HUES6 (cell line): ENCODE results near the gene BBS9.

ENCODE experiments used
- H3K27ac ChIP-seq: 2 replicates; pipeline ENCODE4 v1.7.0; 2013; ENCODE audit warnings: low read depth, mild to moderate bottlenecking, low read length, inconsistent platforms
- H3K27me3 ChIP-seq: 2 replicates; pipeline ENCODE4 v1.6.1; 2013; ENCODE audit warnings: low read length; ENCODE audit not compliant: control insufficient read depth, insufficient read depth
- H3K36me3 ChIP-seq: 2 replicates; pipeline ENCODE4 v1.6.1; 2013; ENCODE audit warnings: low read length; ENCODE audit not compliant: control insufficient read depth, insufficient read depth
- H3K4me1 ChIP-seq: 2 replicates; pipeline ENCODE4 v1.6.1; 2013; ENCODE audit warnings: low read length; ENCODE audit not compliant: control insufficient read depth, insufficient read depth
- H3K4me3 ChIP-seq: 2 replicates; pipeline ENCODE4 v1.5.1; 2013; ENCODE audit warnings: low read depth, low read length
- H3K9ac ChIP-seq: one replicate; pipeline ENCODE4 v1.6.1; 2013; ENCODE audit warnings: mild to moderate bottlenecking, low read length
- H3K9me3 ChIP-seq: 2 replicates; pipeline ENCODE4 v1.6.1; 2013; ENCODE audit warnings: low read depth, low read length; ENCODE audit not compliant: control insufficient read depth, insufficient read depth

BBS9 gene

DNA sequence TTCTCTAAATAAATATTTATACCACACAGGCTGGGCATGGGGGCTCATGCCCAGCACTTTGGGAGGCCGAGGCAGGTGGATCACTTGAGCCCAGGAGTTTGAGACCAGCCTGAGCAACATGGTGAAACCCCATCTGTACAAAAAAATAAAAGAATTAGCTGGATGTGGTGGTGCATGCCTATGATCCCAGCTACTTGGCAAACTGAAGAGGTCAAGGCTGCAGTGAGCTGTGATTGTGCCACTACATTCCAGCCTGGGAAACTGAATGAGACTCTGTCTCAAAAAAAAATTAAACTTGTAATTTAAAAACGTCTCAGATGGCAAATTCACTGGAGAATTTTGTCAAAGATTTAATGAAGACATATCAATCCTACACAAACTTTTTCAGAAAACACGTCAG, 498.4 kb downstream of the BBS9 start:
- H3K27ac ChIP-seq = no peak overlapping the region
- peaks cover 9% of the 10 kb centered on the region for H3K9me3 ChIP-seq
- no peaks in the 10 kb centered on the region for H3K27me3 ChIP-seq
- H3K36me3 ChIP-seq = peaks cover 9% of the 10 kb centered on the region; the same call in 1 of the 2 replicates
- H3K9ac ChIP-seq = no peak overlapping the region
- no peak overlapping the region for H3K4me3 ChIP-seq
- no peaks in the 10 kb centered on the region; the same call in 1 of the 2 replicates for H3K4me1 ChIP-seq

GRCh38 chr7:33628894-33629293, 499.5 kb downstream of the BBS9 start:
- Histone ChIP-seq H3K9ac (no peak overlapping the region), H3K4me1 (no peaks in the 10 kb centered on the region; the same call in 1 of the 2 replicates), H3K27ac (no peak overlapping the region), H3K27me3 (no peaks in the 10 kb centered on the region), H3K4me3 (no peak overlapping the region), H3K9me3 (peaks cover 9% of the 10 kb centered on the region), H3K36me3 (peaks cover 9% of the 10 kb centered on the region; the same call in 1 of the 2 replicates)

DNA sequence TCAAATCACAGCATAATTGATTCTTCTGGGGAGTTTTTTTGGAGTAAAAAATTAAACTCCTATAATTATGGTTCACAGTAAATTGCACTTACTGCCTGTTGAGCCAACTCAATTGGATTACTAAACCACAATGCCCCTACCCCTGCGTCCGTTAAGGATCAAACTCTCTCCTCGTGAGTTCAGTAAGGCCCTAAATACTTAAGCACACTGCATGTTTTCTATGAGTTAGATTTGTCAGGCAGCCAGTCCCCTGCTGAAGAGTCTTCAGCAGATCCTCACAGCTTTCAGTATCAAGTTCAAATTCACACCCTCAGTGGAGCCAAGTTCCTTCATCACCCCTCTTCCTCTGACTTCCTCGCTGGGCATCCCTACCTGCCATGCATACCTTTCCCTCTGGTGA, 501.0 kb downstream of the BBS9 start:
- Histone ChIP-seq H3K4me3 (no peak overlapping the region), H3K27ac (no peak overlapping the region), H3K36me3 (peaks cover 9% of the 10 kb centered on the region; the same call in 1 of the 2 replicates), H3K9me3 (peaks cover 9% of the 10 kb centered on the region), H3K9ac (no peak overlapping the region), H3K27me3 (no peaks in the 10 kb centered on the region), H3K4me1 (no peaks in the 10 kb centered on the region; the same call in 1 of the 2 replicates)

DNA sequence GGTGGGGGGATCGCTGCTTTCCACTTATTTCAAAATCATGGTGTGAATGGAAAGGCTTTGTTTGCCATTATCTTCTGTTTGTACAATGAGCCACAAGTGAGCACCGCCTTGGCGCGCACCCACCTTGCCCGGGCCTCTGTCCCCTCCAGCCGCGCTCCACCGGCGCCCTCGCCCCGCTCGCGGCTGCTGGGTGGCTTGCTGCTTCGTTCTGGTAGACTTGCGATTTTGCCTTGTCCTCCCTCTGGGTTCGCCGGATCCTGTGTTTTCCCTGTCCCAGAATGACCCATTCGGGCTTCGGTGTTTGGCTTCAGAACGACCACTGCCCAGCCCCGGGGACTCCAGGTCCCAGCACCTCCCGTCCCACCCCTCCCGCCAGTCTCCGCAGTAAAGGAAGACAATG, 503.0 kb downstream of the BBS9 start:
- no peak overlapping the region for H3K9ac ChIP-seq
- no peaks in the 10 kb centered on the region for H3K9me3 ChIP-seq
- no peaks in the 10 kb centered on the region for H3K27me3 ChIP-seq
- H3K4me3 ChIP-seq = no peak overlapping the region
- H3K4me1 ChIP-seq = no peaks in the 10 kb centered on the region
- no peak overlapping the region for H3K27ac ChIP-seq
- H3K36me3 ChIP-seq = no peaks in the 10 kb centered on the region

GRCh38 chr7:33632840-33633525, 503.6 kb downstream of the BBS9 start:
- Histone ChIP-seq H3K9me3 (no peaks in the 10 kb centered on the region), H3K36me3 (no peaks in the 10 kb centered on the region), H3K9ac (no peak overlapping the region), H3K4me3 (no peak overlapping the region), H3K27ac (no peak overlapping the region), H3K4me1 (no peaks in the 10 kb centered on the region), H3K27me3 (no peaks in the 10 kb centered on the region)

DNA sequence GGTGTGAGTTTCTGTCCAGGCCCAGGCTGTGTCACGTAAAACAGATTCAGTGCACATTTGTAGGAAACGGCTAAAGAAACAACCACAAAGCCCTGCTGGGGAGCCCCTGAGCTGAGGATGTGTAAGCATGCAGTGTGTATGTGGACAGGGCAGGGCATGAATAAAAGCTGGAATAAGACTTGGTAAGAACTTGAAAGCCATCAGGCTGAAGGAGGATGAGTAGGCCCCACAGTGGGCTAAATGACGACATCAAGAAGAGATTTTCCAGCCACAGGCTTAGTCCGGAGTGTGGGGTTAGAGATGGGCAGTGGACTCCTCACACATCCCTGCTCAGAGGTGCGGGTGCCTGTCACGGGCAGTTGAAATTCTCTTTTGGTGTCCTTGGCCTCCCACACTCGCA, 505.2 kb downstream of the BBS9 start:
- Histone ChIP-seq H3K27me3 (no peaks in the 10 kb centered on the region), H3K36me3 (no peaks in the 10 kb centered on the region), H3K4me3 (no peak overlapping the region), H3K27ac (no peak overlapping the region), H3K9me3 (no peaks in the 10 kb centered on the region), H3K9ac (no peak overlapping the region), H3K4me1 (no peaks in the 10 kb centered on the region)

DNA sequence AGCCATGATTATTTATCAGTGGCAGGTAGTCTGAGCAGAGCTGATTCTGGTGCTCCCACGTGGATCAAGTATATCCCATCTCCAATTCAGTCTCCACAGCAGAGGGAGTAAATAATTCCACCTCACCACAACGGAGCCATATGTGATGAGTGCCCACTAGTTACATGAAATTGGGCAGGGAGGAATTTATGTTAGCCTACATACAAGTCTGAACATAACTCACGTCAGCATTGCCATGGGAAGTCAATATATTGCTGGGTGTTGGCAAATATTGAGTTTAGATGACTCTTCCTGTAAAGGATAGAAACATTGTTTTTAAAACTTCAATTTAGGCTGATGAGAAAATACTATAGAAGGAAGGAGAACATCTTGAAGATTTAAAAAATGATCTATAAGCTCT, 507.0 kb downstream of the BBS9 start:
- Histone ChIP-seq H3K36me3 (no peaks in the 10 kb centered on the region), H3K27me3 (no peaks in the 10 kb centered on the region), H3K4me3 (no peak overlapping the region), H3K4me1 (no peaks in the 10 kb centered on the region), H3K9me3 (no peaks in the 10 kb centered on the region), H3K27ac (no peak overlapping the region), H3K9ac (no peak overlapping the region)

DNA sequence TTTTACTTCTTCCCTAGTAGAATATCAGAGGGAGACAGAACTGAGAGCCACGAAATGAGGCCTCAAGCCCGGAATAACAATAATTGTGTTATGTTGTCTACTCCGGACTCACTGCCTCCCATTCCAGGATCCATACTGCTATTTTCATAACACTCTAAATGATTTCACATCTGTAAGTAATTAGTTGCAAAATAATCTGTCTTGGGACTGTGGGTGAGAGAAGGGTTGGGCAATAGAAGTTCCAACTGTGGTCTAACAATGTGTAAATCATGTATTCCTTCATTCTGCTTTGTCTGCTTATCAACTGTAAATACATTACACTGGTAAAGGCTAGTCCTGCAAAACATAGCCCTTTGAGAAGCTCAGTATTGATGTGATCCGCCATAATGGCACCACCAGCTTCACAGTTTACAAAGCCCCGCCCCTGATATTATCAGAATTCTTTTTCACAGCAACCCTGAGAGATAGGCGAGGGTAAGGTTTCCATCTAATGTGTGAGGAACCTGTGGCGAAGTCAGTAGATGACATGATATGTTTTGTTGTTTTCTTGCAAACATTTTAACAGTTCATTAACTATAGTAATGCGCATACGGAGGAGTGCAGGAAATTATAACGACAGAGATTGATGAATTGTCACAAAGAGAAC, 510.3 kb downstream of the BBS9 start:
- Histone ChIP-seq H3K9me3 (no peaks in the 10 kb centered on the region), H3K27ac (no peak overlapping the region), H3K4me1 (no peaks in the 10 kb centered on the region), H3K27me3 (no peaks in the 10 kb centered on the region), H3K4me3 (no peak overlapping the region), H3K36me3 (peaks cover 4% of the 10 kb centered on the region; the same call in 1 of the 2 replicates), H3K9ac (no peak overlapping the region)

DNA sequence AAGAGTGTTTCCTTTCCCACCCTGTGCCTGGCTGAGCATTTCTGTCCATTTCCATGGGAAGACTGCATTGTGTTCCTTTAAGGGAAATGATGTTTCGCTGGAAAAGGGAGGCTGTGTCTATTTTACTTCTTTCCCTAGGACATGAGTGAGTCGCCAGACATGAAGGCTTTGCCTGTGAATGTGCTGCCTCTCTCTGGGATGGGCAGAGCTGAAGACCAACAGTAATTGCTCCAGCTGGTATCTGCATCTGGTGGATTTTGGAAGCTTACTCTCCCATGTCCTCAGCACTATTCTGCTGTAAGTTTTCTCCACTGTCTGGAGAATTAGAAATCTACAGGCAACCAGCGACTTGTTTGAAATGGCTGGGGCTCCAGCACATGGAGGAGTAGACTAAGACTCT, 511.4 kb downstream of the BBS9 start:
- Histone ChIP-seq H3K36me3 (peaks cover 4% of the 10 kb centered on the region; the same call in 1 of the 2 replicates), H3K27me3 (no peaks in the 10 kb centered on the region), H3K4me3 (no peak overlapping the region), H3K27ac (no peak overlapping the region), H3K9ac (no peak overlapping the region), H3K4me1 (no peaks in the 10 kb centered on the region), H3K9me3 (no peaks in the 10 kb centered on the region)

DNA sequence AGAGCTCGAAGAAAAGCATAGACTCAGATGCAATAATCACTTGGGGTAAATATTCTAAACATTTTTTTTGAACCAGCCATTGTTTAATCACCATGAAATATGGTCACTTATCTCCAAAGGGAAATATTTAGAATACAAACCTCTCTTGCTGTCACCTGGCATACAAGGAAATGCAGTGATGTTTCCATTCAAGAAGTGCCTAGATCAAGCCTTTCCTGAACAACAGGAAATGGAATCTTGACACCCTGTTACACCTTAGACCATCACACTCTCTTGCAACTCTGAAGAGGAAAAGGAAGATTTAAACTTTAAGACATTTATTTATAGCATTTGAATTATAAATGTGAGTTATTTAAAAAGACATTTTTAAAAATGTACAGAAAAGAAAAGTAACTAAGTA, 512.9 kb downstream of the BBS9 start:
- H3K36me3 ChIP-seq = peaks cover 8% of the 10 kb centered on the region
- H3K9me3 ChIP-seq = no peaks in the 10 kb centered on the region
- no peak overlapping the region for H3K27ac ChIP-seq
- H3K4me3 ChIP-seq = no peak overlapping the region
- H3K9ac ChIP-seq = no peak overlapping the region
- H3K27me3 ChIP-seq = no peaks in the 10 kb centered on the region
- H3K4me1 ChIP-seq = no peaks in the 10 kb centered on the region

DNA sequence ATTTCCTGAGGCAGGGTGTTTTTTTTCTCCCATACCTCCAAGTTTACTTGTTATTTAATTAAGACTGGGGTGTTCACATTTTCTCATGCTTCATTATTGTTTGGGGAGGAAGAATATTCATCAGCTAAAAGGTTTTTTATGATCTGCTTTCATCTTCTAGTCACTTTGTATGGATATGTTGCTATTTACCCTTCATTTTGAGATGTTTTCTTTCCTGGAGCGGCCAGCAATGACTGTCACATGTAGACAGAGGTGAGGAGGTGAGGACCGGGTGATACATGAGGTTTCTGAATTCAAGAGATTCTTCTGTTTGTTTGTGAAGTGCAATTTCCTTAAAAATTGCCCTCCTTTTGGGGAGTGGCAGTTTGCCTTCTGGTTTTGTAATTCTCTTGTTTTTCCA, 514.2 kb downstream of the BBS9 start:
- H3K9ac ChIP-seq = no peak overlapping the region
- H3K9me3 ChIP-seq = peaks cover 8% of the 10 kb centered on the region
- peaks cover 17% of the 10 kb centered on the region for H3K36me3 ChIP-seq
- no peaks in the 10 kb centered on the region for H3K27me3 ChIP-seq
- H3K4me1 ChIP-seq = no peaks in the 10 kb centered on the region
- no peak overlapping the region for H3K27ac ChIP-seq
- H3K4me3 ChIP-seq = no peak overlapping the region
